ENCODE results near the gene RPL13A. TPM values are rescaled to one million over a fixed set of nuclear protein-coding genes. Genes with fewer than 3 reads are reported as not detected.
"Not testable (repeated sequence)": the region's sequence is repeated elsewhere in the genome, so short reads cannot be mapped to it uniquely, and the experiment has no call there.

Gene RPL13A
- total RNA-seq, 1 donor from 2014 or later, result 3,026 TPM

GRCh38 chr19:49441960-49442350 lies 45.5 kb upstream of the RPL13A start:
- no peak for DNase-seq (ENCODE audit: low read depth, low spot score)
- TF ChIP-seq, protein P1, sequence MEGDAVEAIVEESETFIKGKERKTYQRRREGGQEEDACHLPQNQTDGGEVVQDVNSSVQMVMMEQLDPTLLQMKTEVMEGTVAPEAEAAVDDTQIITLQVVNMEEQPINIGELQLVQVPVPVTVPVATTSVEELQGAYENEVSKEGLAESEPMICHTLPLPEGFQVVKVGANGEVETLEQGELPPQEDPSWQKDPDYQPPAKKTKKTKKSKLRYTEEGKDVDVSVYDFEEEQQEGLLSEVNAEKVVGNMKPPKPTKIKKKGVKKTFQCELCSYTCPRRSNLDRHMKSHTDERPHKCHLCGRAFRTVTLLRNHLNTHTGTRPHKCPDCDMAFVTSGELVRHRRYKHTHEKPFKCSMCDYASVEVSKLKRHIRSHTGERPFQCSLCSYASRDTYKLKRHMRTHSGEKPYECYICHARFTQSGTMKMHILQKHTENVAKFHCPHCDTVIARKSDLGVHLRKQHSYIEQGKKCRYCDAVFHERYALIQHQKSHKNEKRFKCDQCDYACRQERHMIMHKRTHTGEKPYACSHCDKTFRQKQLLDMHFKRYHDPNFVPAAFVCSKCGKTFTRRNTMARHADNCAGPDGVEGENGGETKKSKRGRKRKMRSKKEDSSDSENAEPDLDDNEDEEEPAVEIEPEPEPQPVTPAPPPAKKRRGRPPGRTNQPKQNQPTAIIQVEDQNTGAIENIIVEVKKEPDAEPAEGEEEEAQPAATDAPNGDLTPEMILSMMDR (conservative IDR thresholded peaks at IDR 0.05), result no peak
- Mint-ChIP-seq H3K27ac (ENCODE audit: unreplicated experiment) (no peak overlapping the region), H3K4me1 (peaks cover 19% of the 10 kb centered on the region), H3K9me3 (no peaks in the 10 kb centered on the region), H3K27me3 (ENCODE audit: low read depth) (peaks cover 71% of the 10 kb centered on the region), H3K36me3 (ENCODE audit: low read depth) (no peaks in the 10 kb centered on the region), H3K4me3 (peak overlapping the region; percentile 86)

DNA sequence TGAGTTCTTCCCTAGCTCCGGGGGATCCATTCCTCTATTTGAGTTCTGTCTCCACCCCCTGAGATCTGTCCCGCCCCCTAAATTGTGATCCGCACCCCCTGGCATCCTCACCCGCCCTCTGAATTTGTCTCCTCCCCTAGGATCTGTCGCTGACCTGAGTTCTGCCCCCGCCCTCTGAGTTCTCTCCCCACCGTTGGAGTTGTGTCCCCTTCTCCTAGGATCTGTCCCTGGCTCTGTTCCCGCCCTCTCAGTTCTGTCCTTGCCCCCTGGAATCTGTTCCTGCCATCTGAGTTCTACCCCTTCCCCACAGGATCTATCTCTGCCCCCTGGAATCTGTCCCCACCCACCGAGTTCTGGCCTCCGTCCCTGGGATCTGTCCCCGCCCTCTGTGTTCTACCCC lies 45.1 kb upstream of the RPL13A start:
- TF ChIP-seq, protein P1 (conservative IDR thresholded peaks at IDR 0.05), result no peak

GRCh38 chr19:49442771-49443365 lies 44.5 kb upstream of the RPL13A start:
- peak overlapping the region; percentile 86 for H3K4me3 Mint-ChIP-seq

More for the DNA sequence above, 45.1 kb upstream of the RPL13A start:
- Mint-ChIP-seq H3K36me3 (ENCODE audit: low read depth) (no peaks in the 10 kb centered on the region), H3K27ac (ENCODE audit: unreplicated experiment) (no peak overlapping the region), H3K9me3 (no peaks in the 10 kb centered on the region), H3K4me3 (peak overlapping the region; percentile 86), H3K27me3 (ENCODE audit: low read depth) (peaks cover 67% of the 10 kb centered on the region), H3K4me1 (peaks cover 19% of the 10 kb centered on the region)
- DNase-seq (ENCODE audit: low read depth, low spot score), result no peak

GRCh38 chr19:49443366-49444099 lies 43.9 kb upstream of the RPL13A start:
- Mint-ChIP-seq H3K27ac (ENCODE audit: unreplicated experiment) (no peak overlapping the region), H3K27me3 (ENCODE audit: low read depth) (peaks cover 55% of the 10 kb centered on the region), H3K4me1 (peaks cover 19% of the 10 kb centered on the region), H3K36me3 (ENCODE audit: low read depth) (no peaks in the 10 kb centered on the region), H3K9me3 (no peaks in the 10 kb centered on the region), H3K4me3 (peak overlapping the region; percentile 86)
- TF ChIP-seq, protein P1 (conservative IDR thresholded peaks at IDR 0.05), result peak; percentile 87
- peak; percentile 96 for DNase-seq (ENCODE audit: low read depth, low spot score)

More at GRCh38 chr19:49442771-49443365, 44.5 kb upstream of the RPL13A start:
- TF ChIP-seq, protein P1 (conservative IDR thresholded peaks at IDR 0.05), result no peak
- DNase-seq (ENCODE audit: low read depth, low spot score), result peak; percentile 72
- H3K27me3 Mint-ChIP-seq (ENCODE audit: low read depth), result peaks cover 62% of the 10 kb centered on the region
- no peak overlapping the region for H3K27ac Mint-ChIP-seq (ENCODE audit: unreplicated experiment)
- no peaks in the 10 kb centered on the region for H3K9me3 Mint-ChIP-seq
- peaks cover 19% of the 10 kb centered on the region for H3K4me1 Mint-ChIP-seq
- no peaks in the 10 kb centered on the region for H3K36me3 Mint-ChIP-seq (ENCODE audit: low read depth)

DNA sequence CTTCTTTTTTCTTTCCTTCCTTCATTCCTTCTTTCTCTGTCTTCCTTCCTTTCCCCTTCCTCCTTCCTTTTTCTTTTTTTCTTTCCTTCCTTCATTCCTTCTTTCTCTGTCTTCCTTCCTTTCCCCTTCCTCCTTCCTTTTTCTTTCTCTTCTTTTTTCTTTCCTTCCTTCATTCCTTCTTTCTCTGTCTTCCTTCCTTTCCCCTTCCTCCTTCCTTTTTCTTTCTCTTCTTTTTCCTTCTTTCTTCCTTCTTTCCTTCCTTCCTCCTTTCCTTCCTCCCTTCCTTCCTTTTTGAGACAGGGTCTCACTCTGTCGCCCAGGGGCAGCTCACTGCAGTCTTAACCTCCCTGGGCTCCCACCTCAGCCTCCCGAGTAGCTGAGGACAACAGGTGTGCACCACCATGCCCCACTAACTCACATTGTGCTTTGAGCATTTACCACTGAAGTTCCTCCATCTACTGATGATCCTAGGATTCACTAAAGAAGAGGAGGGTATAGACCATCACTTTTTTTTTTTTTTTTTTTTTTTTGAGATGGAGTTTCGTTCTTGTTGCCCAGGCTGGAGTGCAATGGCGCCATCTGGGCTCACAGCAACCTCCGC lies 43.2 kb upstream of the RPL13A start:
- H3K27me3 Mint-ChIP-seq (ENCODE audit: low read depth), result peaks cover 49% of the 10 kb centered on the region
- peak overlapping the region; percentile 86 for H3K4me3 Mint-ChIP-seq
- not testable (repeated sequence) for H3K9me3 Mint-ChIP-seq; H3K27ac Mint-ChIP-seq (ENCODE audit: unreplicated experiment); H3K36me3 Mint-ChIP-seq (ENCODE audit: low read depth); DNase-seq (ENCODE audit: low read depth, low spot score)
- H3K4me1 Mint-ChIP-seq, result peaks cover 19% of the 10 kb centered on the region

- Mint-ChIP-seq H3K27me3 (ENCODE audit: low read depth) (peaks cover 31% of the 10 kb centered on the region), H3K4me1 (peaks cover 20% of the 10 kb centered on the region), H3K27ac (ENCODE audit: unreplicated experiment) (no peak overlapping the region), H3K9me3 (no peaks in the 10 kb centered on the region), H3K4me3 (peak overlapping the region; percentile 69), H3K36me3 (ENCODE audit: low read depth) (no peaks in the 10 kb centered on the region)
- TF ChIP-seq, protein P1 (conservative IDR thresholded peaks at IDR 0.05), result no peak
- no peak for DNase-seq (ENCODE audit: low read depth, low spot score)
These were observed 41.4 kb upstream of the RPL13A start for GRCh38 chr19:49445997-49446396.

All from neural crest cell (in vitro differentiated cells).